Activated CD8-positive, alpha-beta memory T cell treated with anti-CD3 and anti-CD28 coated beads, Interleukin-2, amount 50 U/mL, for 48 hours (primary cell): ENCODE data around the gene PUM2.
A peak's percentile ranks its signal among the peaks of the same experiment; 100 is the strongest.
"Not testable (repeated sequence)": the region's sequence is repeated elsewhere in the genome, so short reads cannot be mapped to it uniquely, and the experiment has no call there.

Experiments
- DNase-seq: peaks from one replicate; pipeline ENCODE4 v3.0.0-alpha.2; 2020

The PUM2 gene, protein sequence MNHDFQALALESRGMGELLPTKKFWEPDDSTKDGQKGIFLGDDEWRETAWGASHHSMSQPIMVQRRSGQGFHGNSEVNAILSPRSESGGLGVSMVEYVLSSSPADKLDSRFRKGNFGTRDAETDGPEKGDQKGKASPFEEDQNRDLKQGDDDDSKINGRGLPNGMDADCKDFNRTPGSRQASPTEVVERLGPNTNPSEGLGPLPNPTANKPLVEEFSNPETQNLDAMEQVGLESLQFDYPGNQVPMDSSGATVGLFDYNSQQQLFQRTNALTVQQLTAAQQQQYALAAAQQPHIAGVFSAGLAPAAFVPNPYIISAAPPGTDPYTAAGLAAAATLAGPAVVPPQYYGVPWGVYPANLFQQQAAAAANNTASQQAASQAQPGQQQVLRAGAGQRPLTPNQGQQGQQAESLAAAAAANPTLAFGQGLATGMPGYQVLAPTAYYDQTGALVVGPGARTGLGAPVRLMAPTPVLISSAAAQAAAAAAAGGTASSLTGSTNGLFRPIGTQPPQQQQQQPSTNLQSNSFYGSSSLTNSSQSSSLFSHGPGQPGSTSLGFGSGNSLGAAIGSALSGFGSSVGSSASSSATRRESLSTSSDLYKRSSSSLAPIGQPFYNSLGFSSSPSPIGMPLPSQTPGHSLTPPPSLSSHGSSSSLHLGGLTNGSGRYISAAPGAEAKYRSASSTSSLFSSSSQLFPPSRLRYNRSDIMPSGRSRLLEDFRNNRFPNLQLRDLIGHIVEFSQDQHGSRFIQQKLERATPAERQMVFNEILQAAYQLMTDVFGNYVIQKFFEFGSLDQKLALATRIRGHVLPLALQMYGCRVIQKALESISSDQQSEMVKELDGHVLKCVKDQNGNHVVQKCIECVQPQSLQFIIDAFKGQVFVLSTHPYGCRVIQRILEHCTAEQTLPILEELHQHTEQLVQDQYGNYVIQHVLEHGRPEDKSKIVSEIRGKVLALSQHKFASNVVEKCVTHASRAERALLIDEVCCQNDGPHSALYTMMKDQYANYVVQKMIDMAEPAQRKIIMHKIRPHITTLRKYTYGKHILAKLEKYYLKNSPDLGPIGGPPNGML

DNA sequence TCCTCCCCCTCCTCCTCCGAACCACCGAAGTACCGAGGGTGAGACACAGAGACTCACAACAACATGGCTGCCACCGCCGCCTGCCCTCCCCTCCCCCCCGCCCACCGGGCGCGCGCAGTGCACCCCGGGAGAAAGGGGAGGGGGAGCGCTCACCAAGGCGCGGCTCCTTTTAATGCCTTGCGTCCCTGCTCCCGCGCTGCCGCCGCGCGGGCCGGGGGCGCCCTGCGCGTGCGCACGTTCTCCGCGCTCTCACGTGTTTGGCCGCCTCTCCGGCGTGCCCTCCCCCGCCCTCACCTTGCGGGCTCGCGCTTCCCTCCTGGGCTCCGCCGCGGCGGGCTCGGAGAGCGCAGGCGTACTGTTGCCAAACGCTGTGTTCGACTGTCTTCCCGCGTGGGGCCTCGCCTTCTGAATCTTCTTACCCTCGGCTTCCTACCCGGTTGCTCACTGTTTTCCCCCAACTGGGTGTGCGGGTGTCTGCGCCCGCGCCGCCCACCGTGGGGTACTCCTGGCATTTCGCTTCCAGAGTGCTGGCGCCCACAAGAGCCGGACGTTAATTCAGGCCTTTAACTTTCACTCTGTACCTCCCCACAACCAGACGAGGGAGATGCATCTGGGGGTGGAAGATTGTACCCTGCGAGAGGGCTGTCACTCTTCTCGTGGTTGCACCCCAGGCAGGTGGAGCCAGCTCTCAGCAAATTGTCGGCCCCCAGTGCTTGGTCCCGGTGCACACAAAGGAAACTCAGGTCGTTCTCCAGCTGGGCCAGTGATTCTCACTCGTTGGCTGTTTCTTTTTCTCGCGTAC is at the start of gene PUM2:
TSS of gene PUM2 (minus strand) at position 92 of the 802 bp plus-strand sequence. CDS start 23,484 bp downstream, outside the sequence.
- DNase-seq, result peak; percentile 95

DNA sequence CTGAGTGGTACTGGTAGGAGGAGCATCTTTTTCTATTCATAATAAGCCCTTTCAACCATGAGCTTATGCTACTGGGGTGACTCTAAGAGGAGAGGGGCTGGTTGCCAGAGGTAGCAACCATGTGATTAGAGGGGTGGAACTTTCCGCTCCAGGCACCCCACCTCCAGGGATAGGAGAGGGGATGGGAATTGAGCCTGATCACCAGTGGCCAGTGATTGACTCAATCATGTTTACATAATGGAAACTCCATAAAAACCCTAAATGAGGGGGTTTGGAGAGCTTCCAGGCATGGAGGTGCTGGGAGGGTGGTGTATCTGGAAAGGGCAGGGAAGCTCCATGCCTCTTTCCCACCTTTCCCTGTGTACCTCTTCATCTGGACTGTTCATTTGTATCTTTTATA is 49.7 kb upstream of the PUM2 start:
- peak; percentile 10 for DNase-seq

DNA sequence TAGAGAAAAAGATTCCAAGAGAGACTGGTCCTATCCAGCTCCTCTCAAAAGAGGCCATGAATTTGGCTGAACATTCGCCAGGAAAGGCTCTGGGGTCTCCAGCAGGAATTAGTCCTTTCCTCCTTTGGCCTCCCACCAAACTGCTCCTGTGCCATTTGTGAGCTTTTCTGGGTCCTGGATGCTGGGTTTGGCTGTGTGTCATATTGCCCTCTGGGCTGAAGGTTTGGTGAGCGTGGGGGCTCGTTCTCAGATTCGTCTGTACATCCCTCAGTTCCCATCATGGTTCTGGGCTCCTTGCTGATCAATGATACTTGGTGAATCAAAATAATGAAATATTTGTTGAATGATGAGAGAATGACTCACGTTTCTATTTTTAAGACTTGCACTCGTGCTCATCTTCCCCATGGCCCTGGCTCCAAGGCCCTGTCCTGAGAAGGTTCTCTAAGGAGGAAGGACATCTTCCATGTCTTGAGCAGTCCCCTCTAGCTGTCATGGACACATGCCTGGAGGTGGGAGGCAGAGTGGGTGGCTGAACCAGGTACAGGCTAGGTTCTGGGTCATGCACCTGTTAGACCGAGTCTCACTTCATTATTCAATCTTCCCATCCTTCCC is 48.4 kb upstream of the PUM2 start:
- peak; percentile 22 for DNase-seq

DNA sequence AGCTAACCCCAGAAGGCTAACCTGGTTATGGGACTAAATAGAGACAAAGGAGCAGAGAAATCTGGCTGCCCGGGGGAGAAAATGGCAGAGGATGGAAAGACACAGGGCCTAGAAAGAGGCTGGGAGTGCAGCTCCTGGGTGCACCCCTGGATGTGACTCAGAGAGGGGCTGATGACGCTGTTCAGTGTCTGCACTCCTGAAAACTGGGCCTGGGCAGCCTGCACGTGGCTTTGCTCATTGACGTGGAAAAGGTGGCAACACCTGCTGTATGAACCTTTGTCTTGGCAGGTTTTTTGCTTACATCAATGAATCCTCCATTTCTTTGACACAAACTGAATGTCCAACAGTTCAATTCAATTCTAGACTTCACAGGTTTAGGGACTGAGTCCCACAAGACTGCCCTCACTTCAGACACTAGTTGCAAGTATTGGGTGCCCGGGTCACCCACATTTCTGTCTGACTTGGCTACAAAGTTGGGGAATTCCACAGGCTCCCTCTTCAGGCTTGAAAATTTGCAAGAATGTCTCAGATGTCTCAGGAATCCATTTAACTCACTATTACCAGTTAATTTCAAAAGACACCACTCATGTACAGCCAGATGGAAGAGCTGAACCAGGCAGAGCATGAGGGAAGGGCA is 47.3 kb upstream of the PUM2 start:
- no peak for DNase-seq

DNA sequence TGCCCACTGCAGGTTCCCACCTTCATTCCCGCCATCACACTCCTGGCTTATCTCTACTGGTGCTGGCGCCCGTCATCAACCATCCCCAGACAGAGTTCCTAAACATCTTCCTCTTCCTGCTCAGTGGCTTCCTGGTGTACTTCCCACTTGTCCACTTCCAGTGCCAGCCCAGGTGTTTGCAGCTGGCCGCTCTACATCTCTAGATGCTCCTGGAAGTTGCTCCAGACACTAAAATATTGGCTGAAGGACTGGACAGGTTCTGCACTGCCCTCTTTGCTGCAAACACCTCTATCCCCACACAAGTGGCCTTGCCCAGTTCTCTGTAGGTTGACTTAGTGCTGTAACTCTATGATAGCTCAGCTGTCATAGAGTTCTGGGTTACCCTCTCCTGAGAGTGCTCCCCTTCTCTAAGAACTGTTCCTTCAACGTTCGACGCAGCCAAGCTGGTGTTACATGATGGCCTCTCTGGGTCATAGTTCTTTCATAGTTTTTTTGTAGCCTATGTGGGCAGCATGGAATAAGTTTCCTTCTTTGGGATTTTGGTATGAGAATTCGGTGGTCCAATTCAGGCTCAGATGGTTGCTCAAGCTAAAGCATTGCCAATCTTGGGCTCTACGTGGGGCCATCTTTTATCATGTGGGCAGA is 45.8 kb upstream of the PUM2 start:
- no peak for DNase-seq

DNA sequence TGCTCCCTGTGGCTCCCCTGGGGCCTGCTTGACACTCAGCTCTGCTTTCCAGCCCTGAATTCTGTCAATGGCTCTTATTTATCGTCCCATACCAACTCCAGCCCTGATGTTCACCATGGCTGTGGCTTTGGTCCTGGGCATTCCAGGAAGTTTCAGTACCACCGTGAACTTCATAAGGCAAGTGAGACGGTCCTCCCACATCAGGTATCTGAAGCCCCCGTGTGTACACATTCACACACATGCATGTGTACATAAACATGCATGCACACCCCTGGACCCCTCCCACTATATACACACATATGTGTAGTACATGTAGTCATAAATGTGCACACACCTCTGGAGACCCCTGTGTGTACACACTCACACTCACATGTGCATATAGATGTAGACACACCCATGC is 43.3 kb upstream of the PUM2 start:
- no peak for DNase-seq

DNA sequence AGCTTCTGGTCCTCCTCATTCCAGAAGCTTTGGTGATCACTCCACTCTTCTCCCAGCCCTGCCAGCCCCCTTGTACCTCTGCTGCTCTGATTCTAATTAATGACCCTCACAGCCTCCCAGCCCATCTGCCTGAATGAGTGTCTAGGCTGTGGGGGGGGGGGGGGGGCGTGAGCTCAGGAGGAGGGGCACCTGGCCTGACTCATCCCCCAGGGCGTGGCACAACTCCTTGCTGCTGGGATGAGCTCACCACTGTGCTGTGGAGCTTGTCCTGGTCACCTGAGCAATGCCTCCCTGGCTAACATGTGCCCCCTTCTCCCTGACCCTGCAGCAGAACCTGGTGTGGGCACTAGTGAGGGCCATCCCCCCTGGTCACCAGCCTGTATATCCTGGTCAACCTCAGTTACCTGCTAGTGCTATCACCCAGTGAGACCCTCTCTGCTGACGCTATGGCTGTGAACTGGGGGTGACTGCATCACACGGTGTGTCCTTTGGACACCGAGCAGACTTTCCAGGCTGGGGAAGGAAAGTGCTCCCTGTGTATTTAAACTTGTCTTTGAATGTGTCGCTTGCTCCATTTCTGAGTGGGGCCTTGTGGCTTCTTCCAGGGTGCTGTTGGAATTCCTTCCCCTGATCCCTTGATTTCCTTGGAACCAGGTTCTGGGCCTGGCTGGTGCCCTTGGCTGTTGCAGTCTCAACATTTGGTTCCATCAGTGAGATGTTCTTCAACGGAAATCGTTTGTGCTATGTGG is 41.5 kb upstream of the PUM2 start:
- no peak for DNase-seq

DNA sequence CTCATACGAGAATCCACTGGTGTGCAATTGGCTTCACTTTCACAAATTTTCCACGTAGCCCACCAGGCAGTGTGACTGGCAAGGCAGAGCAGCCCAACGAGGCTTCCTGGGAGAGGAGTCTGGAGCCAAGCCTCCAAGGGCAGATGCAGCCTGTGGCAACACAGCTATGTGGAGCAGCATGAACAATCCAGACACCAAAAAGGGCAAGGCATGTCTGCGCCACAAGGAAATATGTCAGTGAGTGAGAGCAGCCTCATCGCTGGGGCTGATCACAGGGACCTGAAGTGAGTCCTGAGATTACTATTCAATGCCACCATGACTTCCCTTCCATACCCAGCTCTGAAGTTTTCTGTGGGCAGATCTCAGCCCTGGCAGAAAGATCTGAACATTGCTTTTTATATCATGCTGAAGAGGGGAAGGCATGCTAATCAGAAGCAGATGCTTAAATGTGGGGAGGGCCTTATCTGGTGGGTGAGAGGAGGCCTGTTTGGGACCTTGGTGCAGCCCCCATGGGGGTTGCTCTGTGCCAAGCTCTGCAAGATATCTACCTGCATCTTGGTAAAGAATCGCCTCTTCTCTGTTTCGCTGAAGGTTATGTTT is 40.0 kb upstream of the PUM2 start:
- no peak for DNase-seq

DNA sequence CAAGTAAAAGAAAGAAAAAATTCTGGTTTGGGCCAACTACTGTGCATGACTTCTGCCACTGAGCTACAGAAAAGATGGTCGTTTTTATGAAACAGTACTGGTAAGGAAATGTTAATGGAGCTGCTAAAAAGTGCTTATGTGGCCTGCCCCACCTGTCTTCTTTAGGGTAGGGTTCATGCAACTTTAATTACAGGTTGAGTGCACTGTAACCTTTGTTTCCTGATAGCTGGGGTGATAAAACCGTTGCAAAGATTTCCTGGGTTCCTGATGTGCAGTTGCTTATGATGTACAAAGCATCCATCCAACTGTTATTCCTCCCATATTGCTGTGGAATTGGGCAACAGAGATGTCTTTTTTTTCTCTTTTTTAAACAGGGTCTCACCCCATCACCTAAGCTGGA is 34.3 kb upstream of the PUM2 start:
- no peak for DNase-seq

DNA sequence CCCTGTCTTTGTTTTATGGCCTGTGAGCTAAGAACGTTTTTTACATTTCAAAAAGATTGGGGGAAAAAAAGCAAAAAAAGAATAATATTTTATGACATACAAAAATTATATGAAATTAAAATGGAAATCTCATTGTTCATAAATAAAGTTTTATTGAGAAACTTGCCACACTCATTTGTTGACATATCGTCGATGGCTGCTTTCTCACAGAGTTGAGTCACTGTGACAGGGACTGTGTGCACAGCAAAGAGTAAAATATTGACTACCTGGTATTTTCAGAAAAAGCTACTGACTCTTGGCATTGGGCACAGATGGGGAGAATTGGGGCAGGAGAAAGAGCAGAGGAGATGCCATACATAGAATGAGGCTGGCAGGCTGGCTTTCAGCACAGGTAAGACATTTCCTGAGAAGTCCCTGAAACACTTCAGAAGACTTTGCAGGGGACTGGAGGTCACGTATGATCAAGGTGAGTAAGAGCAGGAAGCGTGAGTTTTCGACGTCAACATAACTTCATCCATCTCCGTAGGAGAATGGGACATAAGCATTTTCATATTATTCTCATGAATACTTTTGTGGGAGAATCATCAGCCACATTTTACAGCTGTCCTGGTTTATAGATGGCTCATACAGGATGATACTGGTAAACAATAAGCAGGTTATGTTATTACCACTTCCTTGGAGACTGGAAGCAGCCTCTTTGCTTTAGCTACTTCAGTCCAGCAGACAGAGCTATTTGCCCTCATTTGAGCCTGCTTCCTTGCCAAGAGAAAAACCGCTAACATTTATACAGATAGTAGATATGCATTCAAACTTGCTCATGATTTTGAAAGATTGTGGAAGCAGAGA is 32.5 kb upstream of the PUM2 start:
- DNase-seq, result no peak

DNA sequence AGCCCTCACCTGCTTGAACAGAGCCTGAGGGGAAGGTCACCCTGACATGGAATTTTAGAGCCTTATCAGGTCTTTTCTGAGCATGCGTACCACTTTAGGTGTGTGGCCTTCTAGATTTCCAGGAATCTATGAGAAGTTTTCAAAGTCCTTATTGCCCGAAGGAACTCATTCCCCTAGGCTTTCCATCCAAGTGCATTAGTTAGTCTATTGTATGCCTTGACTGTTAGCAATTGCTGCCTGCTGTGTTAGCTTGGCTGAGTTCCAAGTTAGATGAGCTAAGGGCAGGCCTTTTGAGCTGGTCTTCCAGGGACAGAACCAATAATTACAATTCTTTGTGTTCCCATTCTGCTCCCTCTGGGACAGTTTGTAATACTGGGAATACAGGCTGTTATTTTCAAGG is 30.8 kb upstream of the PUM2 start:
- DNase-seq, result no peak

DNA sequence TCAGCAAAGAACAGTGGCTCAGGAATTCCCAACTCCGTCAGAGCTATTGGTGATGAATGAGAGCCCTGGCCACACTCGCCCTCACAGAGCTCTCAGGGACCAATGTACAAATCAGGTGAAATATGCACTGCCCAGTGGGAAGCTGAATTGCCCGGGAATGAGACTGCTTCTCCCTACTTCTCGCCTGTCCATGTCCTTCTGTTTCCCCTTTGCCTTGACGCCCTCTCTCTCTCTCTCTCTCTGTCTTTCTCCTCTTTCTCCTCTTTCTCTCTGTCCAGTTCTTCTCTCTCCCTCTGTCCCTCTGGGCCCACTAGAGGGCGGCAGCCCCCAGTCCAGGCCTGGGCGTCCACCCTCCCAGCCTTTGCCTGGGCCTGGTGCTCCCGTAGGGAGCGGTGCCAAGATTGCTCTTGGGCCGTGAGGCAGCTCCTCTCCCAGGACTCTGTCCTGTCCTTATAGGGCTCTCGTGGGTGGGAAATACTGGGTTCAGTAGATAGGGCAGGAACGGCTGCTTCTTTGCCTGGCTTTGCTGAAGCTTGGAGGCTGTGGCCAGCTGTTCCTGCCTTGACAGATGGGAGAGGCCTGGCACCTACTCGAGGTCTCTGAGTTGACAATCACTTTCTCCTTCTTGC is 28.4 kb upstream of the PUM2 start:
- DNase-seq, result no peak

DNA sequence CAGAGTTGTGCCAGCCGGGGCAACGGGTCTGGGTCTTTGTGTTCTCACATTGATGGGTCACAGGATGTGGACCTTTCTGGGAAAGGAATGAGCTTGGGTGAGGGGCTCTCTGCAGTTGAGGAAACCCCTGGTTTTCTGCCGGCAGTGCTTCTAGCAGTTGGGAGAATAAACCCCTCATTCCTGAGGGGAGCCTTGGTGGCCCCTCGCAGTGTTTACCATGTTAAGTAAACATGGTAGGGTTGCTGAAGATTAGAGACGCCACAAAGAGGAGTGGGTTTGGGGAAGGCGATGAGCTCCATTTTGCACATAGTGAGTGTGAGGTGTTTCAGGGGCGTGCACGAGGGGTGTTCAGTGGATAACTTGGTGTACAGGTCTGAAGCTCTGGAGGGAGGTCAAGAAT is 27.7 kb upstream of the PUM2 start:
- DNase-seq, result no peak

DNA sequence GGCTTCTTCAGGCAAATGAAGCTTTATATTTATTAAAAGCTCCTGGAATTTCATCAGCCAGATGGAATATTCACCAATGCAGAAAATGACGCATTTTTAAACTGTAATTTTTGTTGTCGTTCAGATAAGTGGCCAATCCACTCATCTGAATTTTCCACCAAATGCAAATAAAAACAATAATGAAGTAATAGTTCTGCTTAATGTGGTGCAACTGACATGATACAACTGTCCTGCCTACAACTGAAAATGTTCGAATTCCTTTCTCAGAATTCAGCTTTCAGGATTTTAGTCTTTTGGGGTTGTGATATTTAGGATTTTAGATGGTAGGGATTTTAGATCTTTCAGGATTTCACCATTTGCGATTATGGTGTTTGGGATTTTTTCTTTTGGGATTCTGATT is 27.1 kb upstream of the PUM2 start:
- DNase-seq, result no peak

DNA sequence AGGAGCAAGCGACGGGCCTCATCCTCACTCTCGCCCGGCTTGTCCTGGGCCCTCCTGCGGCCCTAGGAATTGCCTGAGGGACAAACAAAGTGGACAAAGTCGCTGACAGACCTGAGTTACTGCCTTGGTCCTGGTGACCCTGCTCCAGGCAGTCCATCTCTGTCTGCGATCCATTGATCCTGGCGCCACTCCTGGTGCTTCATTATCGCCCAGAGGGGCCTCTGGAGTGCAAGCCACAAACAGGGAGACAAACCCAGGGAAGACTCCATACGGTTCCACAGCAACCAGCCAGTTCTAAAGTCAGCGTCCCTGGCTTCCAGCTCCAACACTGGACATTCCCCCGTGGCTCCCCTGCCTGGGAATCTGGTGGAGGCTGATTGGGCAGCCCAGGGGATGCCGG is 24.3 kb upstream of the PUM2 start:
- not testable (repeated sequence) for DNase-seq

DNA sequence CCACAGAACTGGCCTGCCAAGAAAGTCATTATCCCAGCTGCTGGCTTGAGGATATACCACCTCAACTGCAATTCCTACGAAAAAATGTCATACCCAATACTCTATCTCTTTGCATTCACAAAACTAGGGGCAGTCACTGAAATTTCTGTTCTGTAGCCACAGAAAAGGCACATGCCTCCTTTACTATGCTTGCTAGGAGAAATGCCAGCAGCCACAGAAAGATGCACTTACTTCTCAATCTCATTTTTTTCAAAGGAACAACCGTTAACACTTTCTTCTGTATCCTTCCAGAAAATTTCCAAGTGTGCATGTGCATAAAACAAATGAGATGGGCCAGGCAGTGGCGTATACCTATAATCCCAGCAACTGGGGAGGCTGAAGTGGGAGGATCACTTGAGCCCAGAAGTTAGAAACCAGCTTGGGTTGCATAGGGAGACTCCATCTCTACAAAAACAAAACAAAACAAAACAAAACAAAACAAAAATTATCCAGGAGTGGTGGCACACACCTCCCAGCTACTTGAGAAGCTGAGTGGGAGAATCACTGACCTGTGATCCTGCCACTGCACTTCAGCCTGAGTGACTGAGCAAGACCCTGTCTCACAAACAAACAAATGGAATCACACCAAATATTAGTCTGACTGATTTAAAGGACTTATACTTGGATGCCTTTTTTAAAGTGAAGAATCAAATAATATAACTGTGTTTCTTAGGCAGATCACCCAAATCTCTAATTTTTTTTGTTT is 22.4 kb upstream of the PUM2 start:
- DNase-seq, result no peak

DNA sequence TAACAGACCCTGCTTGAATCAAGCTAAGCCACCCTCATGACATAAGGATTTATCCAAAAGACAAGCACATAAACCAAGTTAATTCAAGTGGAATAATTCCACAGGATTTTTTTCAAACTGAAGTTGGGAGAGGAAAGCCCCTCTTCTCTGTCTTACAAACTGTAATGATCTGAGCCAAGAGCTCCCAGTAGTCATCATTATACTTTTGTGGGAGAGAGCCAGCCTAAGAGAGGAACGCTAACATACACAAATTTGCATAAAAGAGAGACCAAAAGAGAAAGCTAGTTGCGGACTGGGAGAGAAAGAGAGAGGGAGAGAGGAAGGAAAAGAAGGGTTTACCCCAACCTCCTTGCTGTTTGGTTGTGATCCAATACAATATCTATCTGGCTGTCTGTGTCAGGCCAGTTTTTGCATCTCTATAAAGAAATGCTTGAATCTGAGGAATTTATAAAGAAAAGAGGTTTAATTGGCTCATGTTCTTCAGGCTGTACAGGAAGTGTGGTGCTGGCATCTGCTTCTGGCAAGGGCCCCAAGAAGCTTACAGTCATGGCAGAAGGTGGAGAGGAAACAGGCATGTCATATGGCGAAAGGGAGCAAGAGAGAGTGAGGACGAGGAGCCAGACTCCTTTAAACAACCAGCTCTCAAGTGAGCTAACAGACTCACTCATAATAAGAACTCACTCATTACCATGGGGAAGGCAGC is 20.8 kb upstream of the PUM2 start:
- peak; percentile 12 for DNase-seq
